CD4-positive, alpha-beta memory T cell (primary cell): ENCODE data around the gene HIPK2. TPM values are rescaled to one million over a fixed set of nuclear protein-coding genes. Genes with fewer than 3 reads are reported as not detected.
A peak's percentile ranks its signal among the peaks of the same experiment; 100 is the strongest.

Experiments used
- CTCF ChIA-PET: fragments of 350-600 bp; sonication (Branson Sonifier 250); formaldehyde crosslinking; loops from one replicate; lab custom pipeline; 2021; ENCODE audit warnings: inconsistent platforms; ENCODE audit not compliant: partially characterized antibody; lab: Charles Lee
- POLR2A ChIA-PET: fragments of 350-600 bp; sonication (Branson Sonifier 250); formaldehyde crosslinking; loops from one replicate; lab custom pipeline; 2021; ENCODE audit not compliant: partially characterized antibody; lab: Charles Lee
- DNase-seq, 5 donors: peaks; one replicate each; pipeline versions ENCODE4 v3.0.0 to v3.0.0-alpha.2; 2020 to 2022; ENCODE audit warnings: mixed read lengths in 1 of 5
- H3K27ac ChIP-seq: one replicate; pipeline ENCODE4 v1.7.0; 2013; ENCODE audit warnings: low read depth, low read length
- H3K27me3 ChIP-seq: 2 replicates; pipeline ENCODE4 v1.7.0; 2013; ENCODE audit warnings: mild to moderate bottlenecking, low read length, moderate library complexity; ENCODE audit not compliant: insufficient read depth
- H3K36me3 ChIP-seq: 2 replicates; pipeline ENCODE4 v1.7.0; 2013; ENCODE audit warnings: mild to moderate bottlenecking, low read length, moderate library complexity; ENCODE audit not compliant: insufficient read depth
- H3K4me1 ChIP-seq: 2 replicates; pipeline ENCODE4 v1.7.0; 2013; ENCODE audit warnings: mild to moderate bottlenecking, low read length, moderate library complexity; ENCODE audit not compliant: insufficient read depth
- H3K4me3 ChIP-seq, 2 donors: one replicate each; pipeline ENCODE4 v1.7.0; 2013; ENCODE audit warnings: low read length in 2 of 2, mild to moderate bottlenecking in 1 of 2
- H3K9me3 ChIP-seq, 2 donors: one replicate each; pipeline ENCODE4 v1.7.0; 2013; ENCODE audit warnings: low read length in 2 of 2, control low read depth in 1 of 2; ENCODE audit not compliant: control insufficient read depth in 1 of 2
- H3K27ac Mint-ChIP-seq, 7 donors: one replicate each; pipeline ENCODE4 v1.8.0; 2020 to 2021; ENCODE audit warnings: mixed read lengths in 7 of 7, mild to moderate bottlenecking in 6 of 7, inconsistent platforms in 3 of 7, moderate library complexity in 3 of 7
- H3K27me3 Mint-ChIP-seq, 2 donors: one replicate each; pipeline ENCODE4 v1.8.0; 2020 to 2021; ENCODE audit warnings: mixed read lengths in 2 of 2
- H3K36me3 Mint-ChIP-seq, 2 donors: one replicate each; pipeline ENCODE4 v1.8.0; 2020 to 2021; ENCODE audit warnings: mixed read lengths in 2 of 2, inconsistent platforms in 1 of 2, mild to moderate bottlenecking in 1 of 2
- H3K4me1 Mint-ChIP-seq, 4 donors: one replicate each; pipeline ENCODE4 v1.8.0; 2020 to 2021; ENCODE audit warnings: mixed read lengths in 4 of 4, mild to moderate bottlenecking in 1 of 4
- H3K4me3 Mint-ChIP-seq, 8 donors: one replicate each; pipeline ENCODE4 v1.8.0; 2020 to 2021; ENCODE audit warnings: mixed read lengths in 8 of 8, mild to moderate bottlenecking in 7 of 8, moderate library complexity in 6 of 8, inconsistent platforms in 3 of 8
- H3K9me3 Mint-ChIP-seq, 8 donors: one replicate each; pipeline ENCODE4 v1.8.0; 2020 to 2021; ENCODE audit warnings: mixed read lengths in 8 of 8, mild to moderate bottlenecking in 5 of 8, inconsistent platforms in 3 of 8, moderate library complexity in 1 of 8
- intact Hi-C: fragments of 100-400 bp; cut with micrococcal nuclease; formaldehyde crosslinking; loops from one replicate; pipeline ENCODE4 v1.15.1; 2023
- polyA plus RNA-seq, 2 donors: library from polyadenylated mRNA; unstranded; fragments of 300-500 nt; fragmentation: Illumina TruSeq; gene quantifications; one replicate each; pipeline ENCODE4 v1.2.3, GENCODE V29; 2021
- total RNA-seq, 2 experiments: library from RNA; stranded (reverse); gene quantifications; one replicate each; pipeline ENCODE4 v1.2.3, GENCODE V29; 2021

The HIPK2 gene
- total and polyA plus RNA-seq, 4 experiments from 2014 or later: 0.87 to 34.1 (median 17.8) TPM

DNA sequence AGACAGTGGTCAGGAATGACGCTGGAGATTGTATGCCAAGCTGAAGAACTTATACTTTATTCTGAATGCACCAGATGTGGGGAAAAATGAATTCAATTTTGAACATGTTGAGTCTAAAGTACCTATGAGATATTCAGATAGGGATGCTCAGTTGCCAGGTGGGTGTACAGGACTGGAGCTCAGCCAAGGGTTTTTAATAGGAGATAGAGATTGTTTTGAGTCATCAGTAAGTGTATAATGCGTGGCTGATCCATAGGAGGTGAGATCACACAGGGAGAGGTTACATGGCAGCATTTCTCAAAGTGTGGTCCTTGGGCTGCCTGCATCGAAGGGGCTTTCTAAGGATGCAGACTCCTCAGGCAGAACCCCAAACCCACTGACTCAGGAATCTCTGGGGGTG, 6.8 kb upstream of the HIPK2 start:
- peaks cover 0 to 5% (median 2%) of the 10 kb centered on the region in 4 donors for H3K4me1 Mint-ChIP-seq
- Histone ChIP-seq H3K4me3 (no peak overlapping the region), H3K36me3 (no peaks in the 10 kb centered on the region), H3K4me1 (no peaks in the 10 kb centered on the region), H3K27ac (no peak overlapping the region), H3K9me3 (no peaks in the 10 kb centered on the region), H3K27me3 (no peaks in the 10 kb centered on the region)
- no peak overlapping the region for H3K27ac Mint-ChIP-seq
- POLR2A ChIA-PET: no interaction called here
- intact Hi-C loops: no loop called here
- CTCF ChIA-PET: interaction anchor here (2.4 kb wide), 1 partner anchor 137 kb away, joined by 7 read pairs; no protein-coding TSS in a partner anchor
- no peaks in the 10 kb centered on the region for H3K36me3 Mint-ChIP-seq
- peaks cover 7 to 8% of the 10 kb centered on the region in 2 donors for H3K27me3 Mint-ChIP-seq
- H3K9me3 Mint-ChIP-seq: no peaks in the 10 kb centered on the region
- no peak overlapping the region for H3K4me3 Mint-ChIP-seq
- DNase-seq: no peak

- Mint-ChIP-seq H3K4me3 (no peak overlapping the region), H3K27ac (no peak overlapping the region), H3K4me1 (peaks cover 2 to 12% (median 9%) of the 10 kb centered on the region in 4 donors), H3K9me3 (peaks cover 0 to 2% (median 0%) of the 10 kb centered on the region in 8 donors), H3K27me3 (peaks cover 7 to 8% of the 10 kb centered on the region in 2 donors), H3K36me3 (peaks cover 0 to 5% of the 10 kb centered on the region in 2 donors)
- no peak for DNase-seq
- Histone ChIP-seq H3K36me3 (no peaks in the 10 kb centered on the region), H3K4me3 (no peak overlapping the region), H3K27ac (no peak overlapping the region), H3K4me1 (peaks cover 7% of the 10 kb centered on the region), H3K27me3 (no peaks in the 10 kb centered on the region), H3K9me3 (no peaks in the 10 kb centered on the region)
- intact Hi-C loops: no loop called here
- POLR2A ChIA-PET: no interaction called here
- CTCF ChIA-PET: interaction anchor here (0.6 to 2.4 kb wide), 2 partner anchors 137 to 229 kb away, joined by 3 to 7 read pairs; no protein-coding TSS in a partner anchor
Measured at GRCh38 chr7:139783647-139784385, 6.0 kb upstream of the HIPK2 start.

DNA sequence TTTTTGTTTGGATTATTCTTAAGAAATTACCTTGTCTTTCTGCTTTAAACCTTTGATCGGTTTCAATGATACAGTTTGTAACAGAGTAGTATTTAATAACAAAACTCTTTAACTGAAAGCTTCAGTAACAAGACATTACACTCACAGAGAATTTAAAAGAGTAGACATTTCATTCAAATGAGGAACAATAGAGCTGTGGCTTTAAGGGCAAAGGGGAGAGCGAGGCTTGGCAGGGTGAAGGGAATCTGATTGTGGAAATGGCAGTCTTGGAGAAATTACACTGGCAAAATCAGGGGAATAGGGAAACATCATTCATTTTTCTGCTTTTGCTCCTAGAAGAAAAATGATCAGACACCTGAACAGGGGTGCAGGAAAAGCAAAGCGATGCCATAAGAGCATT, 5.1 kb upstream of the HIPK2 start:
- ChIA-PET POLR2A (no interaction called here), CTCF (no interaction called here)
- no peaks in the 10 kb centered on the region for H3K9me3 ChIP-seq
- Mint-ChIP-seq H3K4me1 (peaks cover 5 to 18% (median 14%) of the 10 kb centered on the region in 4 donors), H3K36me3 (peaks cover 0 to 11% of the 10 kb centered on the region in 2 donors), H3K9me3 (peaks cover 0 to 2% (median 0%) of the 10 kb centered on the region in 8 donors), H3K27me3 (peaks cover 7 to 8% of the 10 kb centered on the region in 2 donors), H3K27ac (no peak overlapping the region), H3K4me3 (no peak overlapping the region)
- no peak overlapping the region for H3K27ac ChIP-seq
- peaks cover 11% of the 10 kb centered on the region for H3K4me1 ChIP-seq
- intact Hi-C loops: no loop called here
- no peaks in the 10 kb centered on the region for H3K36me3 ChIP-seq
- DNase-seq: no peak
- no peak overlapping the region for H3K4me3 ChIP-seq
- no peaks in the 10 kb centered on the region for H3K27me3 ChIP-seq

- H3K27ac ChIP-seq: peak overlapping the region; percentile 64
- CTCF ChIA-PET: interaction anchor here (0.6 to 1.6 kb wide), 2 partner anchors 10 to 225 kb away, joined by 3 to 4 read pairs; no protein-coding TSS in a partner anchor
- Mint-ChIP-seq H3K36me3 (peaks cover 0 to 23% of the 10 kb centered on the region in 2 donors), H3K9me3 (peaks cover 0 to 2% (median 0%) of the 10 kb centered on the region in 8 donors), H3K4me1 (peaks cover 33 to 64% (median 44%) of the 10 kb centered on the region in 4 donors), H3K27ac (peak overlapping the region; percentile 97 to 99 (median 98)), H3K4me3 (peak overlapping the region; percentile 96 to 100 (median 99)), H3K27me3 (peaks cover 2 to 7% of the 10 kb centered on the region in 2 donors)
- intact Hi-C loops: loop anchor here (1.0 to 10.0 kb wide), 7 partner anchors 40 to 1237 kb away; partner anchors contain the start of genes MKRN1, MRPS33 and PARP12
- POLR2A ChIA-PET: interaction anchor here (1.1 to 5.3 kb wide), 3 partner anchors 9 to 53 kb away, joined by 3 to 63 read pairs (median 15); no protein-coding TSS in a partner anchor
- peak overlapping the region; percentile 60 to 92 for H3K4me3 ChIP-seq
- no peaks in the 10 kb centered on the region for H3K27me3 ChIP-seq
- no peaks in the 10 kb centered on the region for H3K9me3 ChIP-seq
- DNase-seq: peak; percentile 32 to 62 (median 41)
- no peaks in the 10 kb centered on the region for H3K36me3 ChIP-seq
- H3K4me1 ChIP-seq: peaks cover 45% of the 10 kb centered on the region
Measured at GRCh38 chr7:139777133-139777891, 486 bp downstream of the HIPK2 start.

DNA sequence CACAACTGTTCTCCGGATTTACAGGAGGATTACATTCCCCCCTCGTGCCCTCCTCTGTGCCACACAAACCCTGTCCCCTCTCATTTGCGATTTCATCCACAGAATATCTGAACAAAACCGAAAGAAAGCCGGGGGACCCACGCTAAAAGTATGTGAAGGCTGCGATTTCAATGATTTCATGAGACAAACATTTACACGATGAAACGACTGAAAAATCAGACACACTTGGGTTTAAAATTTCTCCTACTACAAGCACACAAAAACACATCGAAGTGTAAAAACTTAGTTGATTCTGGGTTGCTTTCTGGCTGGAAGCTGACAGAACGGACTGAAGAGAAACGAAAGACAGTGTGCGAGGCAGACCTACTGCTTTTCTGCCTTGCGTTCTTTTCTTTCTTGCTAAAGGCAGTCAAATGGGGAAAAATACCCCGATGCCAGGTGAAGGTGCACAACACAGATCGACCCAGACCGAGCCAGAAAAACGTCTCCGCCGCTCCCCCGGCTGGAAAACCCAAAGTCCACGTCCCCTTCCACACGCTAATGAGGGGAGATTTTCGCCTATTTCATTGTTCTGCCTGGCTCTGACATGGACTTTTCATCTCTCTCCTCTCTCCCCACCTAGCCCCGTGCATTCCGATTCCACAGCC, 1.2 kb downstream of the HIPK2 start:
- Mint-ChIP-seq H3K4me3 (peak overlapping the region; percentile 96 to 100 (median 99)), H3K9me3 (peaks cover 0 to 2% (median 0%) of the 10 kb centered on the region in 8 donors), H3K27me3 (peaks cover 0 to 7% of the 10 kb centered on the region in 2 donors), H3K4me1 (peaks cover 36 to 71% (median 48%) of the 10 kb centered on the region in 4 donors), H3K27ac (peak overlapping the region; percentile 97 to 99 (median 98)), H3K36me3 (peaks cover 0 to 23% of the 10 kb centered on the region in 2 donors)
- Histone ChIP-seq H3K4me1 (peaks cover 52% of the 10 kb centered on the region), H3K27me3 (no peaks in the 10 kb centered on the region), H3K27ac (peak overlapping the region; percentile 64), H3K4me3 (peak overlapping the region; percentile 60 to 92), H3K36me3 (no peaks in the 10 kb centered on the region), H3K9me3 (no peaks in the 10 kb centered on the region)
- DNase-seq: peak; percentile 34 to 50 (median 45)
- POLR2A ChIA-PET: interaction anchor here (1.1 to 5.3 kb wide), 3 partner anchors 9 to 54 kb away, joined by 3 to 63 read pairs (median 15); no protein-coding TSS in a partner anchor
- intact Hi-C loops: loop anchor here (1.0 to 10.0 kb wide), 11 partner anchors 9 to 1238 kb away; partner anchors contain the start of genes MKRN1, MRPS33, PARP12 and TBXAS1
- CTCF ChIA-PET: interaction anchor here (0.6 to 1.6 kb wide), 2 partner anchors 9 to 226 kb away, joined by 3 to 4 read pairs; no protein-coding TSS in a partner anchor

DNA sequence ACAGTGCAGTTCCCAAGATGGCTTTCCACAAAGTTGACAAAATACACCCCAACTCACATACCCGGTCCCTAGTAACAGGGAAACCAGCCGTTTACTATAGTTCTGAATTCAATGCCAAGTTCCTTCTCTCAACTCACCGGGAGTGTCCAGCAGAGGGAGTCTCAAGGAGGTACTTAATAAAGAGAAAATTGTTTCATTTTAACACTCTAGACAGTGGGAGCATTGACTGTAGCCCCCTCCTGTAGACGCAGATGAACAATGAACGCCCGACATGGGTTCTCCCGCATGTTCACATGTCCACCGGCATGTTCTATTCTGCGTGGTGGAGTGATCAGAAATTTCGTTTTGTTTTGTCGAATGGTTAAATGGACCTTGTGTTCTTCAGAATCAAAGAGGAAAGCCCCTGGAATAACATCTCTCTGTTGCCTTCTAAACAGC, 1.9 kb downstream of the HIPK2 start:
- H3K27me3 Mint-ChIP-seq: peaks cover 0 to 4% of the 10 kb centered on the region in 2 donors
- peaks cover 0 to 2% (median 0%) of the 10 kb centered on the region in 8 donors for H3K9me3 Mint-ChIP-seq
- DNase-seq: peak; percentile 52 to 70 (median 58)
- ChIA-PET POLR2A (no interaction called here), CTCF (no interaction called here)
- Histone ChIP-seq H3K27me3 (no peaks in the 10 kb centered on the region), H3K4me1 (peaks cover 57% of the 10 kb centered on the region), H3K36me3 (no peaks in the 10 kb centered on the region), H3K27ac (peak overlapping the region; percentile 64), H3K4me3 (peak overlapping the region; percentile 60 to 92), H3K9me3 (no peaks in the 10 kb centered on the region)
- H3K4me3 Mint-ChIP-seq: peak overlapping the region; percentile 96 to 100 (median 99)
- intact Hi-C loops: loop anchor here (1.0 to 10.0 kb wide), 10 partner anchors 9 to 1239 kb away; partner anchors contain the start of genes MKRN1, MRPS33 and TBXAS1
- H3K27ac Mint-ChIP-seq: peak overlapping the region; percentile 97 to 99 (median 98)
- H3K4me1 Mint-ChIP-seq: peaks cover 44 to 78% (median 56%) of the 10 kb centered on the region in 4 donors
- peaks cover 0 to 23% of the 10 kb centered on the region in 2 donors for H3K36me3 Mint-ChIP-seq
